ACC112 (cell line): ENCODE measurements around the gene GJB5.

Experiments
- H2AFZ ChIP-seq: fragments of 200-600 bp; sonication (generic); one replicate; pipeline ENCODE4 v1.6.0; 2017; ENCODE audit warnings: antibody characterized with exemption, low read length; ENCODE audit not compliant: unreplicated experiment
- H3K27ac ChIP-seq: fragments of 200-600 bp; sonication (generic); 2 replicates; pipeline ENCODE4 v1.5.1; 2014; ENCODE audit warnings: low read depth, mild to moderate bottlenecking, antibody characterized with exemption, low read length, moderate library complexity
- H3K27me3 ChIP-seq: fragments of 200-600 bp; sonication (generic); 2 replicates; pipeline ENCODE4 v1.6.1; 2014; ENCODE audit warnings: mild to moderate bottlenecking, antibody characterized with exemption, low read length, moderate library complexity, mixed read lengths; ENCODE audit not compliant: insufficient read depth
- H3K36me3 ChIP-seq: fragments of 200-600 bp; sonication (generic); 2 replicates; pipeline ENCODE4 v1.6.1; 2016; ENCODE audit warnings: mild to moderate bottlenecking, antibody characterized with exemption, low read length, moderate library complexity, mixed read lengths; ENCODE audit not compliant: insufficient read depth
- H3K4me1 ChIP-seq: fragments of 200-600 bp; sonication (generic); one replicate; pipeline ENCODE4 v1.6.1; 2016; ENCODE audit warnings: low read length, mixed read lengths; ENCODE audit not compliant: insufficient read depth, unreplicated experiment, control insufficient read depth
- H3K4me3 ChIP-seq: fragments of 200-600 bp; sonication (generic); 2 replicates; pipeline ENCODE4 v1.5.1; 2014; ENCODE audit warnings: mild to moderate bottlenecking, low read depth, low read length
- H3K79me2 ChIP-seq: fragments of 200-600 bp; sonication (generic); one replicate; pipeline ENCODE4 v1.6.0; 2016; ENCODE audit warnings: low read length; ENCODE audit not compliant: control insufficient read depth, unreplicated experiment, insufficient read depth

The GJB5 gene

GRCh38 chr1:34796990-34797389 lies 42.1 kb downstream of the GJB5 start:
- no peaks in the 10 kb centered on the region for H3K79me2 ChIP-seq
- H3K4me3 ChIP-seq = no peak overlapping the region
- H2AFZ ChIP-seq = no peak overlapping the region
- H3K27me3 ChIP-seq = peaks cover 19% of the 10 kb centered on the region
- peaks cover 8% of the 10 kb centered on the region for H3K4me1 ChIP-seq
- H3K27ac ChIP-seq = no peak overlapping the region
- no peaks in the 10 kb centered on the region for H3K36me3 ChIP-seq

- H3K27me3 ChIP-seq = no peaks in the 10 kb centered on the region
- H3K36me3 ChIP-seq = 0 out of 2 replicates have a peak, but pooled peaks cover 3% of the 10 kb centered on the region
These were observed 45.4 kb downstream of the GJB5 start for GRCh38 chr1:34800214-34800613.

GRCh38 chr1:34803770-34804169 lies 48.9 kb downstream of the GJB5 start:
- H3K79me2 ChIP-seq = no peaks in the 10 kb centered on the region
- no peak overlapping the region for H3K4me3 ChIP-seq
- peaks cover 13% of the 10 kb centered on the region for H3K4me1 ChIP-seq
- H3K27me3 ChIP-seq = no peaks in the 10 kb centered on the region
- H3K27ac ChIP-seq = no peak overlapping the region
- H3K36me3 ChIP-seq = 0 out of 2 replicates have a peak, but pooled peaks cover 3% of the 10 kb centered on the region
- H2AFZ ChIP-seq = no peak overlapping the region

More at GRCh38 chr1:34800214-34800613, 45.4 kb downstream of the GJB5 start:
- Histone ChIP-seq H3K79me2 (no peaks in the 10 kb centered on the region), H2AFZ (no peak overlapping the region), H3K4me3 (no peak overlapping the region), H3K4me1 (peaks cover 8% of the 10 kb centered on the region), H3K27ac (no peak overlapping the region)

DNA sequence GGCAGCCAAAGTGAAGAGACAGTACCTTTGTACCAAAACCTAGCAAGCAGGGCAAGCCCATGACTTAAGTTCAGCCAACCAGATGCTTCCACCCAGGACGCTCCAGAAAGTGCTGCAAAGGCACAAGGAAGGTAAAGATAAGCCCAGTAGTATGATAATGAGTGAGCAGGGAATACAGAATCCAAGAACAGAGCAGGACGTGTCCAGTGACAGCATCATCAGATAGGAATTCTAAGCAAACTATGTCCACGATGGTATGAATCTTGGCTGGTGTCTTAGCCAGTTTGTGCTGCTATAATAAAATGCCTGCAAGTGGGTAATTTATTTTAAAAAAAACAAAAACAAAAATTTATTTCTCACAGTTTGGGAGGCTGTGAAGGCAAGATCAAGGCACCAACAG lies 51.5 kb downstream of the GJB5 start:
- no peak overlapping the region for H3K4me3 ChIP-seq
- H3K4me1 ChIP-seq = peaks cover 5% of the 10 kb centered on the region

More for the DNA sequence above, 51.5 kb downstream of the GJB5 start:
- Histone ChIP-seq H3K27me3 (no peaks in the 10 kb centered on the region), H3K79me2 (no peaks in the 10 kb centered on the region), H2AFZ (no peak overlapping the region), H3K36me3 (0 out of 2 replicates have a peak, but pooled peaks cover 3% of the 10 kb centered on the region), H3K27ac (no peak overlapping the region)
